ENCODE data around the gene SPEF2. TPM values are rescaled to one million over a fixed set of nuclear protein-coding genes. Genes with fewer than 3 reads are reported as not detected.

The SPEF2 gene
- total and polyA plus RNA-seq, 10 of the 15 experiments (the other 5 are each of a cell fraction or from before 2014, with no cell fraction given) = 0.03 to 2.0 (median 0.07) TPM; not detected in 3

- TF ChIP-seq MLLT1 (IDR thresholded peaks at IDR 0.05) (no peak), NR2C1 (IDR thresholded peaks at IDR 0.05) (no peak), FOXK2 (IDR thresholded peaks at IDR 0.05) (no peak), ZNF274 (IDR thresholded peaks at IDR 0.05; ENCODE audit: insufficient read depth, insufficient read length) (no peak), RBBP5 (conservative IDR thresholded peaks at IDR 0.05) (no peak), CEBPB (IDR thresholded peaks at IDR 0.05; ENCODE audit: borderline replicate concordance in 1 of 2, low read depth in 2 of 2, low read length in 2 of 2) (no peak), MEF2B (IDR thresholded peaks at IDR 0.05; ENCODE audit: partially characterized antibody, poor library complexity, severe bottlenecking) (no peak), GABPA (IDR thresholded peaks at IDR 0.05; ENCODE audit: low read depth) (no peak), DPF2 (IDR thresholded peaks at IDR 0.05) (no peak), PAX5 (IDR thresholded peaks at IDR 0.05; ENCODE audit: borderline replicate concordance, low read depth, low read length) (no peak)
Observed at GRCh38 chr5:35647712-35648111, 30.0 kb downstream of the SPEF2 start (continued).

DNA sequence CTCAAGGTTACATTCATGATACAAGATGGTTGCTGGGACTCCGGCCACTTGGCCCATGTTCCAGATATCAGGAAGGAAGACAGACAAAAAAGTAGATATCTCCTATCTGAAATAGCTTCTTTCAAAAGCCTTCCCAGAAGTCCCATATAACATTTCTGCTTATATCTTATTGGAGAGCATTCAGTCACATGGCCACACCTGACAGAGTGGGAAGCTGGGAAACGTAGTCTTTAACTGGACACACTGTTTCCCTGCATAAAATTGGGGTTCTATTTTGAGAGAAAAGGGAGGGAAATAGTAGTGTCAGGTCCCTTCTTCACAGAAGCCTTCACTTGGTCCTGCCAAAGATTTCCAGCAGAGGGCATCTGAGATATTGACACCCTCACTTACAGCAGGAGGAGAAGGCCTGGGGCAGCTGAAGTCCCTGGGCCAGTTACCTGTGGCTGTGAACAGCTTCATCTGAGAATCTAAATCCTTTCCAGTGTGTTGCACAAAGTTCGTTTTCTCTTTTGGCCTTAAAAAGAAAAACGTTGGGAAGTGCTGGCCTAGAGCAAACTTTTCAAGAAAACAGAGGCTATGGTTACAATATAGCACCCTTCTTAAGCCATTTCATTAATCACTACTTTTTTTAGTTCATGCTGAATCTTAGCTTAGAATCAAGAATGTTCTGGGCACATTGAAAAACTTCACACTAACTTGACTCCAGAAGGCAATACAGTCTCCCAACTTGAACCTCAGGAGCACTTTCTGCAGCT is 33.5 kb downstream of the SPEF2 start:
- POLR2A ChIA-PET = no interaction called here
- TF ChIP-seq, protein P1, sequence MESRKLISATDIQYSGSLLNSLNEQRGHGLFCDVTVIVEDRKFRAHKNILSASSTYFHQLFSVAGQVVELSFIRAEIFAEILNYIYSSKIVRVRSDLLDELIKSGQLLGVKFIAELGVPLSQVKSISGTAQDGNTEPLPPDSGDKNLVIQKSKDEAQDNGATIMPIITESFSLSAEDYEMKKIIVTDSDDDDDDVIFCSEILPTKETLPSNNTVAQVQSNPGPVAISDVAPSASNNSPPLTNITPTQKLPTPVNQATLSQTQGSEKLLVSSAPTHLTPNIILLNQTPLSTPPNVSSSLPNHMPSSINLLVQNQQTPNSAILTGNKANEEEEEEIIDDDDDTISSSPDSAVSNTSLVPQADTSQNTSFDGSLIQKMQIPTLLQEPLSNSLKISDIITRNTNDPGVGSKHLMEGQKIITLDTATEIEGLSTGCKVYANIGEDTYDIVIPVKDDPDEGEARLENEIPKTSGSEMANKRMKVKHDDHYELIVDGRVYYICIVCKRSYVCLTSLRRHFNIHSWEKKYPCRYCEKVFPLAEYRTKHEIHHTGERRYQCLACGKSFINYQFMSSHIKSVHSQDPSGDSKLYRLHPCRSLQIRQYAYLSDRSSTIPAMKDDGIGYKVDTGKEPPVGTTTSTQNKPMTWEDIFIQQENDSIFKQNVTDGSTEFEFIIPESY (IDR thresholded peaks at IDR 0.05) = no peak
- TF ChIP-seq ZBED1 (IDR thresholded peaks at IDR 0.05; ENCODE audit: borderline replicate concordance) (no peak), ASH2L (IDR thresholded peaks at IDR 0.05; ENCODE audit: borderline replicate concordance, low read depth) (no peak), YY1 (IDR thresholded peaks at IDR 0.05; ENCODE audit: low read depth, low read length) (0 out of 2 replicates have a peak, but pooled peaks have one; percentile 10), SP1 (IDR thresholded peaks at IDR 0.05; ENCODE audit: low read depth, low read length) (no peak), MAX (IDR thresholded peaks at IDR 0.05; ENCODE audit: low read depth, low read length) (no peak), STAT1 (conservative IDR thresholded peaks at IDR 0.05) (no peak), FOXK2 (IDR thresholded peaks at IDR 0.05) (no peak), EGR1 (IDR thresholded peaks at IDR 0.05; ENCODE audit: borderline replicate concordance in 1 of 2, low read depth in 2 of 2, low read length in 2 of 2) (no peak), ZNF622 (IDR thresholded peaks at IDR 0.05) (no peak), MYC (IDR thresholded peaks at IDR 0.05; ENCODE audit: insufficient read depth, insufficient read length, insufficient replicate concordance, low read length, severe bottlenecking) (no peak), HDGF (IDR thresholded peaks at IDR 0.05) (no peak)

More for the DNA sequence above, 33.5 kb downstream of the SPEF2 start:
- no TSS peak for BruUV-seq (replicated peaks)
- RAD21 ChIA-PET (ENCODE audit: unreplicated experiment) = interaction anchor here (0.5 to 4.7 kb wide), 7 partner anchors 10 to 330 kb away, joined by 3 to 98 read pairs (median 6); no protein-coding TSS in a partner anchor
- no peaks in the 10 kb centered on the region for H4K20me1 ChIP-seq (ENCODE audit: control insufficient read depth, insufficient read depth)
- SMC1A ChIA-PET (ENCODE audit: uncharacterized antibody, unreplicated experiment) = interaction anchor here (0.9 to 5.2 kb wide), 15 partner anchors 9 to 280 kb away, joined by 3 to 61 read pairs (median 4); no protein-coding TSS in a partner anchor
- H3K79me2 ChIP-seq (ENCODE audit: control insufficient read depth, insufficient read depth, low read length) = no peaks in the 10 kb centered on the region
- no peaks in the 10 kb centered on the region for H3K36me3 ChIP-seq (ENCODE audit: control insufficient read depth in 2 of 2, insufficient read depth in 2 of 2, low read length in 1 of 2)
- ATAC-seq (peak; percentile 98), DNase-seq (ENCODE audit: low read depth, low spot score) (no peak), FAIRE-seq (no peak)
- H2AFZ ChIP-seq (ENCODE audit: control insufficient read depth, low read depth, low read length) = no peak overlapping the region
- no peaks in the 10 kb centered on the region for H3K27me3 ChIP-seq (replicated peaks in 1 of 2; ENCODE audit: control insufficient read depth in 2 of 2, insufficient read depth in 2 of 2, low read length in 1 of 2)
- 2% methylated on average over 4 of the region's 4 CpGs for WGBS (ENCODE audit: insufficient coverage, insufficient replicate concordance, low lambda C conversion rate, missing lambda C conversion rate)
- in situ Hi-C loops (cut with MboI) (loop anchor here (5.0 kb wide), 1 partner anchor 271 kb away; no protein-coding TSS in a partner anchor), intact Hi-C loops (cut with micrococcal nuclease; ENCODE audit: unreplicated experiment) (loop anchor here (1.0 to 2.0 kb wide), 3 partner anchors 126 to 562 kb away; no protein-coding TSS in a partner anchor)
- H3K4me3 ChIP-seq = no peak overlapping the region
- H3K4me2 ChIP-seq (ENCODE audit: control insufficient read depth, insufficient read depth) = no peak overlapping the region
- H3K9me3 ChIP-seq (replicated peaks; ENCODE audit: control insufficient read depth, insufficient read depth, low read length) = no peaks in the 10 kb centered on the region
- CTCF ChIA-PET = interaction anchor here (0.6 to 8.1 kb wide), 23 partner anchors 8 to 577 kb away, joined by 3 to 192 read pairs (median 4); partner anchors contain the start of gene PRLR
- H3K4me1 ChIP-seq (ENCODE audit: control insufficient read depth, insufficient read depth, low read length) = no peaks in the 10 kb centered on the region
- H3K9ac ChIP-seq (ENCODE audit: control insufficient read depth, insufficient read depth, low read length) = no peak overlapping the region
- no peak overlapping the region for H3K27ac ChIP-seq (ENCODE audit: control insufficient read depth, insufficient read depth)
